Gastroesophageal sphincter (tissue), 3 donors: ENCODE measurements around the gene SNPH.

ENCODE experiments used
- CTCF ChIP-seq, 4 experiments: fragments of 200-600 bp in 2 of 4; fragments of 450-650 bp in 2 of 4; sonication (generic) in 1 of 4; IDR thresholded peaks; one replicate each; pipeline ENCODE4 v1.5.1; 2017 to 2019; ENCODE audit warnings: antibody characterized with exemption in 4 of 4, mild to moderate bottlenecking in 2 of 4, moderate library complexity in 2 of 4
- POLR2A ChIP-seq, 2 donors: fragments of 450-650 bp; IDR thresholded peaks; one replicate each; pipeline ENCODE4 v1.6.1; 2017; ENCODE audit warnings: antibody characterized with exemption in 2 of 2, mild to moderate bottlenecking in 2 of 2, moderate library complexity in 1 of 2
- POLR2AphosphoS5 ChIP-seq: sonication (generic); formaldehyde crosslinking; IDR thresholded peaks from one replicate; pipeline ENCODE4 v1.6.1; 2017; ENCODE audit warnings: antibody characterized with exemption

GRCh38 chr20:1312308-1312707 lies 46.2 kb downstream of the SNPH start:
- TF ChIP-seq POLR2A (IDR thresholded peaks at IDR 0.05) (no peak), POLR2AphosphoS5 (no peak), CTCF (IDR thresholded peaks at IDR 0.05) (no peak)
